ENCODE data around the gene CXCL5. TPM values are rescaled to one million over a fixed set of nuclear protein-coding genes. Genes with fewer than 3 reads are reported as not detected.

The CXCL5 gene
- total and polyA plus RNA-seq, 2 donors (not counting 3 experiments of a cell fraction or from before 2014, with no cell fraction given), result 0.33 to 0.40 TPM

DNA sequence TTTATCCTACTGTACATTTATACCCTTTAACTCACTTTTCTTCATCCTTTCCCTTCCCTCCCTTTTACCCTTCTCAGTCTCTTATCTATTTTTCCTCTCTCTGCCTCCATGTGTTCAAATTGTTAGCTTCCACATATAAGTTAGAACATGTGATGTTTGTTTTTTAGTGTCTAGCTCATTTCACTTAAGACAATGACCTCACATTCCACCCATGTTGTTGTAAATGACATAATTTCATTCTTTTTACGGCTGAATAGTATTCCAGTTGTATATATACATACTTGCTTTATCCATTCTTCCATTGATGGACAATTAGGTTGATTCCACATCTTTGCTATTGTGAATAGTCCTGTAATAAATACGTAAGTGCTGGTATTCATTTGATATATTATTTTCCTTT, 47.3 kb upstream of the CXCL5 start:
- H3K36me3 ChIP-seq (ENCODE audit: control insufficient read depth in 2 of 2, extremely low read depth in 1 of 2, insufficient read depth in 2 of 2, low read length in 2 of 2), result no peaks in the 10 kb centered on the region
- H3K9me1 ChIP-seq (replicated peaks; ENCODE audit: control insufficient read depth, extremely low read depth, insufficient read depth, low read length), result no peaks in the 10 kb centered on the region
- no peak overlapping the region for H3K4me2 ChIP-seq (ENCODE audit: insufficient read depth, low read length)
- no peak for FAIRE-seq
- H3K79me2 ChIP-seq (ENCODE audit: control insufficient read depth, insufficient read depth, low read length), result no peaks in the 10 kb centered on the region
- POLR2A ChIA-PET, result no interaction called here
- H3K27ac ChIP-seq (ENCODE audit: insufficient read depth, low read depth, low read length), result no peak overlapping the region
- intact Hi-C loops (cut with micrococcal nuclease) (no loop called here), dilution Hi-C loops (cut with MboI; ENCODE audit: extremely low pct_ligation_motif_present, low sequenced_read_pairs) (no loop called here)
- no TSS peak for BruUV-seq (replicated peaks)
- TF ChIP-seq POLR2AphosphoS5 (IDR thresholded peaks at IDR 0.05; ENCODE audit: insufficient read depth, low read depth, low read length) (no peak), JUN (IDR thresholded peaks at IDR 0.05; ENCODE audit: borderline replicate concordance, insufficient read depth, insufficient read length, low read depth) (no peak), FOS (IDR thresholded peaks at IDR 0.05; ENCODE audit: borderline replicate concordance, insufficient read depth, low read length) (no peak), GATA2 (IDR thresholded peaks at IDR 0.05; ENCODE audit: insufficient read depth, insufficient read length, low read depth, low read length) (no peak), EZH2 (IDR thresholded peaks at IDR 0.05; ENCODE audit: borderline replicate concordance, low read depth, low read length, severe bottlenecking) (no peak)
- TF ChIP-seq, protein P1, sequence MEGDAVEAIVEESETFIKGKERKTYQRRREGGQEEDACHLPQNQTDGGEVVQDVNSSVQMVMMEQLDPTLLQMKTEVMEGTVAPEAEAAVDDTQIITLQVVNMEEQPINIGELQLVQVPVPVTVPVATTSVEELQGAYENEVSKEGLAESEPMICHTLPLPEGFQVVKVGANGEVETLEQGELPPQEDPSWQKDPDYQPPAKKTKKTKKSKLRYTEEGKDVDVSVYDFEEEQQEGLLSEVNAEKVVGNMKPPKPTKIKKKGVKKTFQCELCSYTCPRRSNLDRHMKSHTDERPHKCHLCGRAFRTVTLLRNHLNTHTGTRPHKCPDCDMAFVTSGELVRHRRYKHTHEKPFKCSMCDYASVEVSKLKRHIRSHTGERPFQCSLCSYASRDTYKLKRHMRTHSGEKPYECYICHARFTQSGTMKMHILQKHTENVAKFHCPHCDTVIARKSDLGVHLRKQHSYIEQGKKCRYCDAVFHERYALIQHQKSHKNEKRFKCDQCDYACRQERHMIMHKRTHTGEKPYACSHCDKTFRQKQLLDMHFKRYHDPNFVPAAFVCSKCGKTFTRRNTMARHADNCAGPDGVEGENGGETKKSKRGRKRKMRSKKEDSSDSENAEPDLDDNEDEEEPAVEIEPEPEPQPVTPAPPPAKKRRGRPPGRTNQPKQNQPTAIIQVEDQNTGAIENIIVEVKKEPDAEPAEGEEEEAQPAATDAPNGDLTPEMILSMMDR (IDR thresholded peaks at IDR 0.05; ENCODE audit: extremely low read depth in 1 of 2, insufficient read depth in 1 of 2, low read depth in 1 of 2, low read length in 2 of 2), result no peak
- no peak for DNase-seq (ENCODE audit: low read depth, low spot score)
- H3K4me3 ChIP-seq (replicated peaks in 1 of 3; ENCODE audit: insufficient read depth in 1 of 3, low read depth in 1 of 3, low read length in 3 of 3), result no peak overlapping the region
- H3K4me1 ChIP-seq (ENCODE audit: control insufficient read depth, extremely low read depth, insufficient read depth, low read length), result peaks cover 6% of the 10 kb centered on the region
- H3K27me3 ChIP-seq (ENCODE audit: control insufficient read depth in 2 of 2, insufficient read depth in 2 of 2, low read length in 2 of 2), result no peaks in the 10 kb centered on the region
- CTCF ChIA-PET, result no interaction called here
- H2AFZ ChIP-seq (ENCODE audit: low read depth, low read length), result peak overlapping the region; percentile 29
- no peak overlapping the region for H3K9ac ChIP-seq (replicated peaks; ENCODE audit: extremely low read depth, insufficient read depth, low read length)
- no peaks in the 10 kb centered on the region for H3K9me3 ChIP-seq (replicated peaks; ENCODE audit: control insufficient read depth, insufficient read depth, low read length)
- no peaks in the 10 kb centered on the region for H4K20me1 ChIP-seq (replicated peaks; ENCODE audit: control insufficient read depth, extremely low read depth, insufficient read depth, low read length)
